Activated effector memory CD4-positive, alpha-beta T cell treated with Interleukin-2 at 50 U/mL for 16 hours (primary cell): ENCODE measurements around the gene GSE1.

ENCODE experiments used
- DNase-seq: peaks from one replicate; pipeline ENCODE4 v3.0.0-alpha.2; 2020

GSE1 gene

DNA sequence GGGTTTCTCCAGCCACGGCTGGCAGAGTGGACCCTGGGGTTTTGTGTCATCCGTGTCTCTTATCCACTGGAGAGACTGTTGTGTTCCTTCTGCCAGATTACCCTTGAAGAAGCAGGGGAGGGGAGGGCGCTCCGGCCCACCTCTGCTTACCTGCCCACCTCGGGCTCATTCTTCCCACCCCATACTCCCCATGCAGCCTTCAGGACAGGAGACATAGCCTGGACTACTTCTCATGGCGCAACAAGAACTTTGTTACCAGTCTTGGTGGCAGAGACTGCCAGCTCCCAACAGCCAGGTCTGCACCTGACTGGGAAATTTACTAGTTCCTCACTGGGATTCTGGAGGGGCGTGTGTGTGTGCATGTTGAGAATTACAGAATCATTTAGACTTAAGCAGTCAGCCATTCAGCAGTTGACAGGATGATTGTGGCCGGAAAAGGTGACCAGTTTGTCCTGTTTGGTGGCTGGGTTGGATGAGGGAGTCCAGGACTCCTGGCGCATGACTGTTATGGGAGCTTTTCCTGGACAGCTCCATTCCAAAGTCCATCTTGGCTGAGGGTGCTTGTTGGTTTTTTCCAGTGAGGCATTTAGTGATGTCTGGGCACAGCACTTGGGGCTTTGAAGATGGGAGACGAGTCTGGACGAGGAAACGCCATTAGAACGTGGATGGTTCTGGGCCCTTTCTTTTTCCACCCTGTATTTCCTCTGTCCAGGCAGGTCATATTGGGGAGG is 8.7 kb downstream of the GSE1 start:
- no peak for DNase-seq

DNA sequence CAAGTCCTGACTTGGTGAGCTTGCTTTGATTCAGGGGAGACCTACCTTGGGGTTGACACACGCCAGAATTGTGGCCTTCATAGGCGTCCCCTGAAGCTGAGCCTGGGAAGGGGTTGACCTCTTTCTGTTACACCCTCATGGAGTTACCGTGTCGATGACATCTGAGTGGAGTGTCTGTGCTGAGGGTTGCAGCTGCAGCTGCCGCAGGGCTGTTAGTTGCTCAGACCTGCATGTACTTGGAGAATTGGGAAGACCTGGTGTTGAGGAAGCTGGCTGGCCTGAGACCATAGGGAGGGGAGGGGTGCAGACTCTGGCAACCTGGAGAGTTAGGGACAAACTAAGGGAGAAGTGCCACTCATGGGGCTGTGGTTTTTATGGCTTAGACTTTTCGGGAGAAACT is 9.6 kb downstream of the GSE1 start:
- DNase-seq: no peak

DNA sequence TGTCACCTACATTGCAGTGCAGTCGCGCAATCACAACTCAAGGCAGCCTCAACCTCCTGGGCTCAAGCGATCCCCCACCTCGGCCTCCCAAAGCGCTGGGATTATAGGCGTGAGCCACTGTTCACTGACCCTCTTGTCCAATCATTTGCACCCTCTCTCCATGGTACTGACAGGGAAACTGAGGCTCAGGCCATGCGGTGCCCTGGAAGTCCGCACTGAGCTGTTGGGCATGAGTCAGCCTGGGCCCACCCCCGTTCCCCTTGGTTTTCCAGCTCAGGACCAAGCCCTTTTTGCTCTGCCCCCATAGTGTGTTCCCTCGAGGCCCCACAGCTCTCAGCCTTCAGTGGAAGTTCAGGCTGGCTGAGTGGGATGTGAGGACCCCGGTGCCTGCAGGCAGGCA is 10.1 kb downstream of the GSE1 start:
- DNase-seq: no peak

DNA sequence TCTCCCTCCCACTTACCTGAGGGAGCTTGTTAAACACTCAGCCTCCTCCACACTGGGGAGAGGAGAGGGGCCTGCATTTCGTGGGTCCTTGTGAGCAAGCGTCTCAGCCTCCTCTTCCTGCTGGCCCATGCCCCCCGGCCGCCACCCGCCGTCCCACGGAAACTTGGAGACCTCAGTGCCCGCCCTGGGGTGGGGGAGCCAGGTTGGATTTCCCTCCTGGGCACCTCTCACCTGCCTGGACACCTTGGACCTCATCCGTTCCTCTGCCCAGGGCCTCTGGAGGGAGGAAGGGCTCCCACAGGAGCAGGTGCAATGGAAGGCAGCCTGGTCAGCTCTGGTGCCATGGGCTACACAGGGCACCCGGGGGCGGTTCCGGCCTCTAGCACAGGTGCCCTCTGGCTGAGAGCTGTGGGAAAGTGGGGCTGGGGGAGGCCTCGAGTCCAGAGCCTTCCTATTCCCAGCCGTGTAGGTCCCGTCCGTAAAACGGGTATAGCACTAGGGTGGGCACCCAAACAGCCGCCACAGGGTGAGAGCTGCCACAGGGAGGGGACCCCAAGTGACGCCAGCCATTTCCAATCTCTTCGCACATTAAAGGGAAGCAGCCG is 11.0 kb downstream of the GSE1 start:
- DNase-seq: no peak

DNA sequence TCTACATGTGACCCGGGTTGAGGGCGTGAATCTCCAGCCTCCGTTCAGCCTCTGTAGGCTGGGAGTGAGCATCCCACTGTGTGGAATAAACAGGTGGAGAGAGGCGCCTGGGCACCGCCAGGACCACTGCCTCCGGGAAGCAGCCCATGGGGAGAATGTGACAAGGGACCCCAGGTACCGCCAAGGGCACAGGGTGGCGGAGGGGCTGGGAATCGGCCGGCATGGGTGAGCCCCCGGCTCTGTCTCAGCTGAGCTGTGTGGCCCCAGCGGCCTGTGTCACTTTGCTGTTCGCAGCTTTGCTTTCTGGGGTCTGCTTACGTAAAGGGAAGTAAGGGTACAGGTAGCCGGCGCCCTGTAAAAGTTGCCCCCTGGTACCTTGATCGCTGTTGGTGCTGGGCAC is 11.5 kb downstream of the GSE1 start:
- no peak for DNase-seq

DNA sequence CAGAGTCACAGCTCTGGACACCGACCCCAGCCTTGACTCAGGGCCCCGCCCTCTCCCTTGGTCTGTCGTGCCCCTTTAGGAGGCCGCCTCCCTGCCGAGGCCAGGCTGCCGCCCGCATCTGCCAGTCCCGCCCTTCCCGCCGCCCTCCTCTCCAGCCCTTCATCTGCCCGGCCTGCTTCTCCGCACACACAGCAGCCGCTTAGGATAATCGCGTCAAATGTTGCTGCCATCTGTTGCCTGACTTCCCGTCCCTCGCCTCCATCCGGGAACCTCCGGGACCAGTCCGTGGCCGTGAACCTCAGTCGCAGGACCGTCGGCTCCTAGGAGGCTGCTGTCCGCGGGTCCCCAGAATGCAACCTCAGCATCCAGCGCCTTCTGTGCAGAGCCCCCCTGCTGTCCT is 11.9 kb downstream of the GSE1 start:
- DNase-seq: no peak

DNA sequence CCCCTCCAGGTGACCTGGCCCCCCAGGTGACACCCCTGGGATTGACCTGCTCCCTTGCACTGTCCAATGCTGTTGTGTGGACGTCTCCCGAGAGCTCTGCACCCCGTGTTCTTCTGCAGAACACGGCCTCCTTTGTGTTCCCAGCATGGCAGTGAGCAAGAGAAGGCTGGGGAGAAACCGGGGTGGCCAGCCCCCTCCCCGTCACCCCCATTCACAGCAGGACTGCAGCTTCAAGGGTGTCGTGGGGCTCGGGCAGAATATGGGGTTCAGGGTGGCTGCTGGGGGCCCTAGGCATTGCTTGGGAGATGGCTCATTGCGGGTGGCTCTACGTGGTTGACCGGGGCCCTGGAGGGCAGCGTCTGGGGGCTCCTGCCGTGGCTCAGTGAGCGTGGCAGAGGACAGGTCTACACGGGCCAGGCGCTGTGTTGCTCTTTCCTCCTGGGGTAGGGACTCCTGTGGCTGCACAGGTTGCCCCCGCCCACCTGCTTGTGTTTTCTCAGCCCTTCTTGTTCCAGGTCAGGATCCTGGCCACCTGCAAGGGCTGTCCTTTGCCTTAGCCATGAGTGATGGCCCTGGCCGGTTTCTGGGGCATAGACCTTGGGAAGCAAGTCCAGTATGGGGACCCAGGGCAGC is 12.5 kb downstream of the GSE1 start:
- DNase-seq: no peak

DNA sequence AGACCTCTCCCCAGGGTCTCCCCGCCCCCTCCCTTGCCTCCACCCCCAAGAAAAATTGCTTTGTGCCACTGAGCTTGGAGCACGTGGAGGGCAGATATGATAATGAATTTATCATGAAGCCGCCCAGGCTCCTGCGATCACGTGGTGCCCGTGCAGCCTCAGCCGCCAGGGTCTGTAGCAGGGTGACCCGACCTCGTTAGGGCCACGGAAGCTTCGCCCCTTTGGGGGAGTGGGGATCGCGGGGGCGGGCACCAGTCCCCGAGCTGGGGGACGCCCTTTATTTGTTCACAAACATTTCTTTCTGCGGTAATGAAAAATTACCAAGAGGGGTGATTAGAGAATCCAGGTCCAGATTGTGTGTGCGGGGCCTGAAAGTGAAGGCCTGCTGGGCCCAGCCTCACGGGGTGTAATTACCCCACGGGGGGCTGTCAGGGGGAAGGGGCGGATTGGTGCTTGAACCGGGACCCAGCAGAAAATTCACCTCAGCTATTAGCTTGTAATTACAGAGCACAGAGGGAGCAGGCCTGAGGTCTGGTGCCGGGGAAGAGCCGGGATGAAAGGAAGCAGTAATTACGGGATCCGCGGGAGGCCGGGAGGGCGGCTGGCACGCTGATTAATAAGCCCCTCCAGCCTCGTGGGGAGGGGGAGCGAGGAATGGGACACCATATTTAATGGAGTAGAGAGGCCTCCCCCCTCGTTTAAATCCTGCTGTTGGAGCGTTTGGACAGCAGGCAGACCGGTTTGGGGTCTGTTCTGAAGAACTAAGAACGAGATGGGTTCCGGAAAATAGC is 13.3 kb downstream of the GSE1 start:
- DNase-seq: no peak

DNA sequence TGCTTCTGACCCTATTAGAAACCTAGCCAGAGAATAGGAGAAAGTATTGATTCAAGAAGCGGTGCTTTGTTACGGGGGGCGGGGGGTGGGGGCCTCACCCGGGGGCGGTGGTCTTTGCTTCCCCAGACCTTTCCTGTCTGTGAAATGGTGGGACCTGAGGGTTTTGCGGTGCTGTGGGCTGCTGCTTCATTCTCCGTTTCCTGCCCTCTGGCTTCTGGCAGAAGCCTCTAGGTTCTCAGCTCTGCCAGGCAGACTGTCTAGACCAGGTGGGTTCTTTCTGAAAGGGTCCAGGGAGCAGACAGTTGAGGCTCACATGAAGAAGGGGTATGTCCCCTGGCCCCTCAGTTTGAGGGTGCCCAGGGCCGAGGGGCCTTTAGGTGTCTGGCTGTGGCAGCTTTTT is 14.0 kb downstream of the GSE1 start:
- no peak for DNase-seq

DNA sequence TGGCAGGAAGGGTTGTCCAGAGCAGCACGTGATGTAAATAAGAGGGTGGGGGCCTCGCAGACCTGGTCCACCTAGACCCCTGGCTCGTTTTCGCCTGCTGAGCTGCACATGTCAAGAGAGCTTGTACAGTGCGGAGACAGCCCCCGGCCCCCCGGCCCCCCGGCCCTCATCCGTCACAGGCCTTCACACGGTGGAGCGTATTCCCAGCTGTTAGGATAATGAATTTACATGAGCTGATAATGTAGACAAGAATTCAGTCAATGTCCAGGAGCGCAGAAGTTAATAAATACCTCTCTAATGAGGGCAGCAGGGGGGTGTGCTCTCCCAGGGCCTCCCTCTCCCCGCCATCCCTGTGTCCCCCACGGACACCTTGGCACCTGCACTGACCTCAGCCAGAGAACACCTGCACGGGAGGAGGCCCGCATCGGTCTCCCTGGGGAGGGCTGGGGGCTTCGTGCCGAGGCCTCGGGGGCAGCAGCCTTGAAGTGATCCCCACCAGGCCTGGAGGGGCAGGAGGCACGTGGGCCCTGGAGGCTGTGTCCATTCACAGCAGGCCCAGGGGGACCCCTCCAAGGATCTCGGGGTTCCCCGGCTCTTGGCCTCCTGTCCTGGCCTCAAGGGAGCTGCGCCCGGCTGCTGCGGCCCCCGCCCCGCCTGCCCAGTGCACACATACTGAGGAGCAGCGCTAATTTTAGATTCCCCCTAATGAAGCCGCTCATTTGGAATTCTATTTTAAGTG is 14.6 kb downstream of the GSE1 start:
- no peak for DNase-seq

DNA sequence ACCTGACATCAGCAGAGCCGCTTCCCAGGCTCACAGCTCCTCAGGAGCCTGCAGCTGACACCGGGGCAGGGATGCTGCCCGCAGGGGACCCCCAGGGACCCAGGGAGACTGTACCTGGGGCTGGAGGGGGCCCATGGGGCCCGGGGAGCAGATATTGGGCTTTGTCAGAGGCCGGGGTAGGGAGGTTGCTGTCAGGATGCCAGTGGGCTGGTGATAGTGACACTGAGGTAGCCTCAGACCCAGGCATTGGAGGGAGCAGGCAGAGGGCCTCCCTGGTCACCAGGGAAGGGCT is 15.1 kb downstream of the GSE1 start:
- DNase-seq: no peak

DNA sequence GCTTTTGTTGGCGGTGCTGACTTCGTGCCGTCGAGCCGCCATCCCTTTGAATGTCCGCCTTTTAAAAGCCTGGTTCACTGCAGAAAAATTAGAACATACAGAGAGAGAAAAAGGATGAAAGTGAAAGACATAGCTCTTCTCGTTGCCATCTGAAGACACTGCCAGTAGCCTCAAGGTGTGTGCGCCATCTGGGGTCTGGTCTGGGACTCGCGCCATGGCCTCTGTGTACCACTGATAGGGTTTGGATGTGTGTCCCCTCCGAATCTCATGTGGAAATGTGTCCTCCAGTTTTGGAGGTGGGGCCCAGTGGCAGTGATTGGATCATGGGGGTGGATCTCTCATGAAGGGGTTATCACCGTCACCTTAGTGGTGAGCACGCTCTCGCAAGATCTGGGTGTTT is 15.5 kb downstream of the GSE1 start:
- DNase-seq: no peak

DNA sequence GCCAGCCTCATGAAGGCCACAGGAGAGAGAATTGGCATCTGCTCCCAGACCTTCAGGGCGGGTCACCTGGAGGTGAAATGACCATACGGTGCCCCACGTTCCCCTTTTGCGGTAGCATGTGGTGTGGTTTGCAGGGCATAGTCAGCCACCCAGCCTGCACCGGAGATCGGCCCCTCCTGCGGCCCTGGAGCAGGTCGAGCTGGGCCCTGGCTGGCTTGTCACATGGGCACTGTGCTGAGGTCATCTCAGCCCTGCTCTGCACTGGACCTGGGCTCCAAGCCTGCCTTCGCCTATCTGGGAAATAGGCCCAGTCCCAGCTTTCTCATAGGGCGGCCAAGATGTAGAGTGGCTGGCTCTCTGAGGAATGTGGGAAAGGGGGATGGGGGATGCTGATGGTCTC is 16.2 kb downstream of the GSE1 start:
- no peak for DNase-seq

DNA sequence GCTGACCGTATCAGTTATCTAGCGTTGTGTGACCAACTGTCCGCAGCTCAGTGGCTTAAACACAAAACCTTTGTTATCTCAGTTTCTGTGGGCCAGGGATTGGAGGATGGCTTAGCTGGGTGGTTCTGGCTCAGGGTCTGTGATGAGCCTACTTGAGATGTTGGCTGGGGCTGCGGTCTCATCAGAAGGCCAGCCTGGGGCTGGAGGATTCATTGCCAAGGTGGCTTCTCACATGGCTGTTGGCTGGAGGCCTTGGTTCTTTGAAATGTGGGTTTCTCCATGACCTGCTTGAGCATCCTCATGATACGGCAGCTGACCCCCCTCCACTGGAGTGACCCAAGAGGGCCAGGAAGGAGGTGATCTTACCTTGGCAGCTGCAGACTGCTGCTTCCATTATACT is 16.7 kb downstream of the GSE1 start:
- DNase-seq: no peak

DNA sequence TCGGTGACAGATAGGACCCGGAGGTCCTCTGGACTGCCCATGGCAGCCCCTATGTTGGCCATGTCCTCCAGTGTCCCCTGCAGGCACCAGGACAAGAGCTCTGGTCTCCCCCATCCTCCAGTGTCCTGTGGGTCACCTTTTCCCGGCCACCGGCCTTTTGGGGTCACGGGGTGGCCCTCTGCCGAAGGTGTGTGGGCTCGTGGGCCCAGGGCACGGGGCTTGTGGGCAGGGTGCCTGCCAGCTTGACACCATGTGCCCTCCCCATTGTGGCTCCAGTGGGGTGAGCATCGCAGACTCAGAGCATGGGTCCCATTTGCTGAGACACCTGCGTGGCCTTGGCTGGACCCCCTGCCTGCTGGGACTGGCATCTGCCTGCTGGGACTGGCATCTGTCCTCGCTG is 18.1 kb downstream of the GSE1 start:
- DNase-seq: no peak

DNA sequence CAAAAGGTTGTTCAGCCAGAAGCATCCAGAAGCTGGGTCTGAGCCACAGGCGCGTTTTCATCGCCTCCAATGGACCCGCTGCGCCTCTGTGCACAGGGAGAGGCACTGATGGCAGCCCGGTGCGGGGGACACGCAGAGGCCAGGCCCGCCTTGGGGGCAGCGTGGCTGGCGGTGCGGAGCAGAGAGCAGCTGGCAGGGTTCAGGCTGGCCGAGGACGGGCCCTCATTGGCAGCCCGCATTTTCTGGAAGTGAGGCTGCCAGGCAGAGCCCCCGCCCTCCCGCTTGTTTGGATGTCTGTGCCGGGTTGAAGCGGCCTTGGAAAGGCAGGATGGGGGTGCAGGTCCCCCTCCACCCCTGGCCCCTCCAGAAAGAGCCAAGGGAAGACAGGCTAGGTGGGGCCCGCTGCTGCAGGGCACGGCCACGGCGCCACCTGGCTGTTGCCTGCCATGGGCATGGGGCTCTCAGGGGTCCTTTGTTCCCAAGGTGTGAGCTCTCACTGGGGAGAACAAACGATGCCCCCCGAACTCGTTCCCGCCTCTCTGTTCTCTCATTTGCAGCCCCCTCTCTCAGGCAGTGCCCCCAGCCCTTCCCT is 18.8 kb downstream of the GSE1 start:
- no peak for DNase-seq

DNA sequence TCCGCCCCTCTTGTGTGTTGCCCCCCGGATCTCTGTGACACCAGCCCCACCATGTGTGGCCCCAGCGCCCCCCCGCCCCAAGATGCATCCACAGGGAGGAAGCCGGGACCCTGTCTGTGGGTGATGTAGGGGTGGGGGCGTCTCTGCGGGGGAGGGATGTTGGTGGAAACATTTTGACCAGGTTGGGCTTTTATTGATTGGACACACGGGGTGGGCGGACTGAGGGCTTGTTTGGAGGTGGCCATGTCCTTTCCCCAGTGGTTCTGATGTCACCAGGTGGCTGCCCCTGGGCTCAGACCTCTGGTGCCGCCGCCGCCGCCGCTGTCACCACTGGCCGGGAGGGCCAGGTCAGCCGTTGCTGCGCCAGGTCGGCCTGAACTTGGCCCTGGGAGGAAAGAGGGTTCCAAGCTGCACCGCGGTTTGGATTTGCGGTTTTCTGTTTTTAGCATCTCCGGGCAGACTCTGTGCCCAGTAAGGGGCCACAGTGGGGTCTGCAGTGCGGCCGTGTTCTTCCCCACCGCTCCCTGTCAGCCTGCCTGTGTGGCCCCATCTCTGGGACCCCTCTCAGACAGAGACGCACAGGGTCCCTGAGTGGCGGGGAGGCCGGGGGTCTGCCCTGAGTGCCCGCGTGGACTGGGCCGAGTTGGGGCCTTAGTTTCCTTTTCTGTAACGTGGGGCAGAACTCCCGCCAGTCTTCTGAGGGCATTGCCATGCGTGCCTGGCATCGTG is 19.8 kb downstream of the GSE1 start:
- DNase-seq: no peak

DNA sequence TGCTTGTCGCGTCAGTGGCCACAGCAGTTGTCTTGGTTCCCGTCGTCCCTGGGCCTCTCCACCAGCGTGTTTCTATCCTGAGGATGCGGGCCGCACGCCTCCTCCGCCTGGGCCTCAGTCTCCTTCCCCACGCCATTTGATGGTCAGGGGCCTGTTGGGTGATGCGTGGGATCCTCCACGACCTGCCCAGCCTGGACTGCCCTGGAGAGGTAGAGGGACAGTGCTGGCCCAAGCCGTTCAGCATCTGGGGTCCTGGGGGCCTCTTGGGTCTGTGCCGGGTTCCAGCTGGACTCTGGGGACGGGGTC is 20.3 kb downstream of the GSE1 start:
- DNase-seq: no peak

DNA sequence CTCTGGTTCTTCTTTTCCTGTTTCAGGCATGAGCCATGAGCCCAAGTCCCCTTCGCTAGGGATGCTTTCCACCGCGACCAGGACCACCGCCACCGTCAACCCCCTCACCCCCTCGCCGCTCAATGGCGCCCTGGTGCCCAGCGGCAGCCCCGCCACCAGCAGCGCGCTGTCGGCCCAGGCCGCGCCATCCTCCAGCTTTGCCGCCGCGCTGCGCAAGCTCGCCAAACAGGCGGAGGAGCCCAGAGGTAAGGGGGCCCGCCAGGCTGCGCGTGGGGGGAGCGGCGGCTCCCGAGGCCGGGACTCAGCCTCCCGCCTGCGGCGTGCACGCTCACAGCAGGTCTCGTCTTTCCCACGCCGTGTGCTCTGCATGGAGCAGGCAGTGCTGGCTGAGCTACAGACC is 20.8 kb downstream of the GSE1 start:
- no peak for DNase-seq

DNA sequence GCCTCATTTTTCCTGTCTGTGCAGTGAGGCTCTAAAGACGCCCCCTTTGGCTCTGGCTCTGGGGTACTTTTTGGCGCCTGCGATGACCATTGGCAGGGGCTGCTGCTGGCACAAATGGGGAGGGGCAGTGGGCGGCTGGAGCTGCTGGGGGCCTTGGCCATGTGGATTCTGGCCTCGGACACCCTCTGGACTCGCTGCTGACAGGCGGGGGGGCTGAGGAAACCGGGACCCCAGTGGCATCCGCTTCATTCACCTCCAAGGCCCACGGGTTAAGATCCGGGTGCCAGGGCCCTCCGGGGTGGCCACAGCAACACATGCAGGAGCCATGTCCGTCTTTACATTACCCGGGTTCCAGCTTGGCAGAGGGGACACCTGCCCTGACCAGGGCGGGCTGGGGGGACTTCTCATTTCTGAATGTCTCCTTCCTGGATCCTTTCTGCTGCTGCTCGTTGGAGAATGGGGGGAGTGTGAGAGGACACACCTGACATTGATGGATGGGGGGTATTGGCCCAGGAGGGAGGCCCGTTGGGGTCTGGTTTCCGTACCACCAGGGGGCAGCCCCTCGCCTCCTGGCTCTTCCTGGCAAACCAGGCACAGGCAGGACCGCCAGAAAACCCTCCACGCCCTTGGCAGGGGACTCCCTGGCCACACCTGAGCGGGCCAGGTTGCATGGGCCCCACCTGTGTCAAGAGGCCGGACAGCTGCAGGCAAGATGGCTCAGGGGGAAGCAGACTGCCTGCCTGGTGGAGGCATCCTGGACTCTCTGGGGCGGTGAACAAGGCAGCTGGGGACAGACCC is 21.8 kb downstream of the GSE1 start:
- no peak for DNase-seq

DNA sequence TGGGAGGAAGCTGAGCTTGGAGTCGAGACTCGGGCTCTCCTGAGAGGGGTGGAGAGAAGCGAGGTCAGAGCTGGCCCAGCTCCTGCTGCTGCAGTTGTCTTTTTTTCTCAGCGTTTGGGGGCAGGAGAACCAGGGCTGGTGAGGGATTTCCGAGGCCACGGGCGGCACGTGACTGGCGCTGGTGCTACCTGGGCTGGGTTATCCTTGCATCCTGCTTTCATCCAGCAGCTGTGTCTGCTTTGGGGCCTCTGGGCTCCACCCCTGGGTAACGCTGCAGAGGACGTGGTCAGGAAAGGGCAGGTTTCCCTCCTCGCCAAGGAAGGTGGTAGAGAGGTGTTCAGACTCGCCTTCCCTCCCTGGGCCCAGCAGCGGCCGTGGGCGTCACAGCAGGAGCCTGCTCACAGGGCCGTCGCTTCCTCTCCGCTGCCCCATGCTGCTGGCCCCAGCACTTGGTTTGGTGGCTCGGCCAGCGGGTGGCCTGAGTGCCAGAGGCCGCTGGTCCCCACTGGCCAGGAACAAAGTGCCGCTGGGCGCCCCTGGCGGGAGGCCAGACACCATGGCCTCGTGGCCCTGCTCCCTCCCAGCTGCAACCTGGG is 22.5 kb downstream of the GSE1 start:
- no peak for DNase-seq
